Activated naive CD8-positive, alpha-beta T cell treated with anti-CD3 and anti-CD28 coated beads for 36 hours (primary cell): ENCODE data around the gene SRC. TPM values are rescaled to one million over a fixed set of nuclear protein-coding genes. Genes with fewer than 3 reads are reported as not detected.

Experiments
- DNase-seq: peaks from one replicate; pipeline ENCODE4 v3.0.0; 2021
- H3K27ac Mint-ChIP-seq: one replicate; pipeline ENCODE4 v1.8.0; 2022; ENCODE audit warnings: mild to moderate bottlenecking, moderate library complexity, mixed read lengths
- H3K27me3 Mint-ChIP-seq: one replicate; pipeline ENCODE4 v1.8.0; 2022; ENCODE audit warnings: mild to moderate bottlenecking, mixed read lengths
- H3K36me3 Mint-ChIP-seq: one replicate; pipeline ENCODE4 v1.8.0; 2021; ENCODE audit warnings: mild to moderate bottlenecking, mixed read lengths
- H3K4me1 Mint-ChIP-seq: one replicate; pipeline ENCODE4 v1.8.0; 2021; ENCODE audit warnings: mixed read lengths
- H3K4me3 Mint-ChIP-seq: one replicate; pipeline ENCODE4 v1.8.0; 2022; ENCODE audit warnings: mild to moderate bottlenecking, moderate library complexity, mixed read lengths
- H3K9me3 Mint-ChIP-seq: one replicate; pipeline ENCODE4 v1.8.0; 2022; ENCODE audit warnings: mixed read lengths
- total RNA-seq, 2 experiments: library from RNA; stranded (reverse); gene quantifications; one replicate each; pipeline ENCODE4 v1.2.3, GENCODE V29; 2021

SRC gene
- total RNA-seq, 2 experiments from 2014 or later: 1.1 to 1.9 TPM

GRCh38 chr20:37348792-37349516, 3.0 kb downstream of the SRC start:
- Mint-ChIP-seq H3K4me1 (peaks cover 17% of the 10 kb centered on the region), H3K27me3 (no peaks in the 10 kb centered on the region), H3K27ac (no peak overlapping the region), H3K36me3 (no peaks in the 10 kb centered on the region), H3K4me3 (no peak overlapping the region), H3K9me3 (no peaks in the 10 kb centered on the region)
- DNase-seq: no peak

- no peaks in the 10 kb centered on the region for H3K36me3 Mint-ChIP-seq
- no peaks in the 10 kb centered on the region for H3K9me3 Mint-ChIP-seq
- no peak for DNase-seq
- no peaks in the 10 kb centered on the region for H3K27me3 Mint-ChIP-seq
- H3K4me1 Mint-ChIP-seq: peaks cover 11% of the 10 kb centered on the region
- no peak overlapping the region for H3K27ac Mint-ChIP-seq
- H3K4me3 Mint-ChIP-seq: no peak overlapping the region
Observed at GRCh38 chr20:37349517-37350491, 3.9 kb downstream of the SRC start.

GRCh38 chr20:37350649-37351574, 5.0 kb downstream of the SRC start:
- no peaks in the 10 kb centered on the region for H3K27me3 Mint-ChIP-seq
- H3K36me3 Mint-ChIP-seq: no peaks in the 10 kb centered on the region
- no peaks in the 10 kb centered on the region for H3K9me3 Mint-ChIP-seq
- peaks cover 9% of the 10 kb centered on the region for H3K4me1 Mint-ChIP-seq
- no peak overlapping the region for H3K4me3 Mint-ChIP-seq
- H3K27ac Mint-ChIP-seq: no peak overlapping the region
- no peak for DNase-seq

GRCh38 chr20:37351689-37352607, 6.0 kb downstream of the SRC start:
- DNase-seq: no peak
- Mint-ChIP-seq H3K27me3 (no peaks in the 10 kb centered on the region), H3K4me3 (no peak overlapping the region), H3K36me3 (no peaks in the 10 kb centered on the region), H3K4me1 (peaks cover 9% of the 10 kb centered on the region), H3K9me3 (no peaks in the 10 kb centered on the region), H3K27ac (no peak overlapping the region)

GRCh38 chr20:37352608-37352980, 6.7 kb downstream of the SRC start:
- no peaks in the 10 kb centered on the region for H3K36me3 Mint-ChIP-seq
- no peaks in the 10 kb centered on the region for H3K9me3 Mint-ChIP-seq
- no peaks in the 10 kb centered on the region for H3K27me3 Mint-ChIP-seq
- H3K27ac Mint-ChIP-seq: no peak overlapping the region
- no peak for DNase-seq
- no peak overlapping the region for H3K4me3 Mint-ChIP-seq
- peaks cover 5% of the 10 kb centered on the region for H3K4me1 Mint-ChIP-seq

GRCh38 chr20:37353285-37353849, 7.4 kb downstream of the SRC start:
- Mint-ChIP-seq H3K27ac (no peak overlapping the region), H3K4me1 (no peaks in the 10 kb centered on the region), H3K4me3 (no peak overlapping the region), H3K27me3 (no peaks in the 10 kb centered on the region), H3K36me3 (no peaks in the 10 kb centered on the region), H3K9me3 (no peaks in the 10 kb centered on the region)
- no peak for DNase-seq

GRCh38 chr20:37354210-37355195, 8.6 kb downstream of the SRC start:
- no peak for DNase-seq
- H3K27me3 Mint-ChIP-seq: no peaks in the 10 kb centered on the region
- H3K4me1 Mint-ChIP-seq: no peaks in the 10 kb centered on the region
- no peak overlapping the region for H3K4me3 Mint-ChIP-seq
- H3K36me3 Mint-ChIP-seq: no peaks in the 10 kb centered on the region
- H3K9me3 Mint-ChIP-seq: no peaks in the 10 kb centered on the region
- no peak overlapping the region for H3K27ac Mint-ChIP-seq

GRCh38 chr20:37355252-37356180, 9.6 kb downstream of the SRC start:
- H3K27ac Mint-ChIP-seq: no peak overlapping the region
- no peaks in the 10 kb centered on the region for H3K27me3 Mint-ChIP-seq
- H3K36me3 Mint-ChIP-seq: no peaks in the 10 kb centered on the region
- H3K4me1 Mint-ChIP-seq: no peaks in the 10 kb centered on the region
- no peaks in the 10 kb centered on the region for H3K9me3 Mint-ChIP-seq
- DNase-seq: no peak
- no peak overlapping the region for H3K4me3 Mint-ChIP-seq

- Mint-ChIP-seq H3K27ac (no peak overlapping the region), H3K27me3 (no peaks in the 10 kb centered on the region), H3K4me1 (no peaks in the 10 kb centered on the region), H3K4me3 (no peak overlapping the region), H3K9me3 (no peaks in the 10 kb centered on the region), H3K36me3 (no peaks in the 10 kb centered on the region)
- DNase-seq: no peak
Observed at GRCh38 chr20:37356387-37356786, 10.4 kb downstream of the SRC start.

GRCh38 chr20:37356961-37357371, 11.0 kb downstream of the SRC start:
- Mint-ChIP-seq H3K27me3 (no peaks in the 10 kb centered on the region), H3K4me1 (no peaks in the 10 kb centered on the region), H3K27ac (no peak overlapping the region), H3K4me3 (no peak overlapping the region), H3K9me3 (no peaks in the 10 kb centered on the region), H3K36me3 (no peaks in the 10 kb centered on the region)
- DNase-seq: no peak

GRCh38 chr20:37357481-37358365, 11.8 kb downstream of the SRC start:
- H3K36me3 Mint-ChIP-seq: no peaks in the 10 kb centered on the region
- no peaks in the 10 kb centered on the region for H3K27me3 Mint-ChIP-seq
- H3K27ac Mint-ChIP-seq: no peak overlapping the region
- no peak for DNase-seq
- H3K9me3 Mint-ChIP-seq: no peaks in the 10 kb centered on the region
- no peaks in the 10 kb centered on the region for H3K4me1 Mint-ChIP-seq
- no peak overlapping the region for H3K4me3 Mint-ChIP-seq
